Sigmoid colon (tissue), 4 donors: ENCODE measurements around the gene RASAL2.

ENCODE experiments used
- CTCF ChIP-seq, 4 experiments: fragments of 450-650 bp in 3 of 4; fragments of 200-600 bp in 1 of 4; IDR thresholded peaks; one replicate each; pipeline ENCODE4 v1.5.1; 2016 to 2019; ENCODE audit warnings: antibody characterized with exemption in 4 of 4, mild to moderate bottlenecking in 3 of 4, moderate library complexity in 2 of 4
- EP300 ChIP-seq, 4 donors: sonication (generic); formaldehyde crosslinking; IDR thresholded peaks; one replicate each; pipeline ENCODE4 v1.6.1; 2017; ENCODE audit warnings: antibody characterized with exemption in 4 of 4
- POLR2A ChIP-seq, 2 donors: fragments of 450-650 bp; IDR thresholded peaks; one replicate each; pipeline ENCODE4 v1.6.1; 2016; ENCODE audit warnings: antibody characterized with exemption in 2 of 2, mild to moderate bottlenecking in 2 of 2, moderate library complexity in 2 of 2
- POLR2AphosphoS5 ChIP-seq, 4 donors: sonication (generic); formaldehyde crosslinking; IDR thresholded peaks; one replicate each; pipeline ENCODE4 v1.6.1; 2017; ENCODE audit warnings: antibody characterized with exemption in 4 of 4

GRCh38 chr1:178490136-178490535 is 396.2 kb downstream of the RASAL2 start:
- TF ChIP-seq CTCF (IDR thresholded peaks at IDR 0.05) (no peak), POLR2A (IDR thresholded peaks at IDR 0.05) (no peak), EP300 (IDR thresholded peaks at IDR 0.05) (no peak), POLR2AphosphoS5 (IDR thresholded peaks at IDR 0.05) (no peak)
